ENCODE data around the gene YIF1A.
"Not testable (repeated sequence)": the region's sequence is repeated elsewhere in the genome, so short reads cannot be mapped to it uniquely, and the experiment has no call there.

The YIF1A gene

GRCh38 chr11:66311965-66312548 lies 23.1 kb upstream of the YIF1A start:
- DNase-seq (ENCODE audit: low spot score): peak; percentile 94

DNA sequence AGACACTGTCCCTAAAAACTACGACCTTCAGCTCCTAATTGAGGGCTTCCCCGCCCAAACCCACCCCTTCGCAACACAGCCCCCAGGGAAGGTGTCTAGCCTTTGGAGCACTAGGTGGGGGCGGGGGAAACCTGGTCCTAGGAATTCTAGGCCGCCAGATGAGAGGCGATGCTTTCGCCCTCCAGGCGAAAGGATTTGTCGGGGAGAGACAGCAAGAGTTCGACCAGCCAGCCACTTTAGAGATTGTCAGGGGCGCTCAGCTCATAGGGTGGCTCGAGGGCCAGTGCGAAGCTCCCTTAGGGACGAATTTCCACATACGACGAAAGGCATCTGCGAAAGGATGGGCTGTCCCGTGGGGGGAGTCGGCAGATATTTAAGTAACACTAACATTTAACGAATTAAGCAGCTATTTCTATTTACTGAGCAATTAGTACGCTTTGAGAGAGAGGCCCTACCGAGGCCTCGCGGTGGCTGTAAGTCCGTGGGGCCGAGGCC lies 22.6 kb upstream of the YIF1A start:
- no peak for DNase-seq (ENCODE audit: low spot score)

- DNase-seq (ENCODE audit: low spot score): not testable (repeated sequence)
Observed at GRCh38 chr11:66310803-66311440, 22.0 kb upstream of the YIF1A start.

DNA sequence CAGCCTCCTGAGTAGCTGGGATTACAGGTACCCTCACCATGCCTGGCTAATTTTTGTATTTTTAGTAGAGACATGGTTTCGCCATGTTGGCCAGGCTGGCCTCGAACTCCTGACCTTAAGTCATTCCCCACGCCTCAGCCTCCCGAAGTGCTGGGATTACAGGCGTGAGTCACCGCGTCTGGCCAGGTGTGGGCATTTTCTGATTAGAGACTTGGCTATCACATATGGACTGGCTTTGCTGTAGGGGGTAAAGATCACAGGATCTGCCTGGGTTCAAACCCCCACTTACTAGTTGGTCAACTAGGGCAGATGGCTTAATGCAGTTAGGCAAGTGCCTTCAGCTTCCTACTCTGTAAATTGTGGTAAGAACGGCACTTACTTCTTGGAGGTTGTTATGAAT lies 21.4 kb upstream of the YIF1A start:
- DNase-seq (ENCODE audit: low spot score): no peak

GRCh38 chr11:66309475-66309874 lies 20.5 kb upstream of the YIF1A start:
- DNase-seq (ENCODE audit: low spot score): no peak

DNA sequence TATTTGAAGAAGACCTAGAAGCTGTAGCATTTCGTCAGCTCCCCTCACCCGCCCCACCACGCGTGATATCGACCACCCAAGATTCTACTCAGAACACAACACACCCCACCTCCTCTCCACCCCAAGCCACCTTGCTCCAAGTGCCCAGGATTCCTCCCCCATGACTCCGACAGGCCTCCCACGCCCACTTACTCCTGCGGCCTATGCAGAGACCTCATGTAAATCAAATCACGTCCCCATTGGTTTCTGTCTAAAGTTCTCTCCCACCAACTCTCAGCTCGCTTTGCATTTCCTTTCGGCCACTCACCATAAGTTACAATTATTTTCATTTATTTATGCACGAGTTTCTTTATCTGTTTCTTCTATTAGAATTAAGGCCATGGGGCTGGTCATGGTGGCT lies 13.7 kb upstream of the YIF1A start:
- no peak for DNase-seq (ENCODE audit: low spot score)

- DNase-seq (ENCODE audit: low spot score): no peak
Observed at GRCh38 chr11:66299186-66299585, 10.2 kb upstream of the YIF1A start.

DNA sequence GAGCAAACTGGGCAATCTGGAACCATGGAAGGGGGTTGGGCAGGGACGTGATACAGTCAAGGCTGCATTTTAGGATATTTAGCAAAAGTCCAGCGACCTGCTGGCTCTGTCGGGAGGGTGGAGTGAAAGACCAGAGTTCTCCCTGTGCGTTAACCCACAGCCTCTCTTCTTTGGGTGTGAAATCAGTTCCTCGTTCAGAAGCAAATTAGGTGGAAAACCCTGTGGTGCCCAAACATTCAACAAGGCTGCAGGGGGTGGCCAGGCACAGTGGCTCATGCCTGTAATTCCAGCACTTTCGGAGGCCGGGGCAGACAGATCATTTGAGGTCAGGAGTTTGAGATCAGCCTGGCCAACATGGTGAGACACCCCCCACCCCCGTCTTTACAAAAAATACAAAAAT lies 8.7 kb upstream of the YIF1A start:
- no peak for DNase-seq (ENCODE audit: low spot score)

DNA sequence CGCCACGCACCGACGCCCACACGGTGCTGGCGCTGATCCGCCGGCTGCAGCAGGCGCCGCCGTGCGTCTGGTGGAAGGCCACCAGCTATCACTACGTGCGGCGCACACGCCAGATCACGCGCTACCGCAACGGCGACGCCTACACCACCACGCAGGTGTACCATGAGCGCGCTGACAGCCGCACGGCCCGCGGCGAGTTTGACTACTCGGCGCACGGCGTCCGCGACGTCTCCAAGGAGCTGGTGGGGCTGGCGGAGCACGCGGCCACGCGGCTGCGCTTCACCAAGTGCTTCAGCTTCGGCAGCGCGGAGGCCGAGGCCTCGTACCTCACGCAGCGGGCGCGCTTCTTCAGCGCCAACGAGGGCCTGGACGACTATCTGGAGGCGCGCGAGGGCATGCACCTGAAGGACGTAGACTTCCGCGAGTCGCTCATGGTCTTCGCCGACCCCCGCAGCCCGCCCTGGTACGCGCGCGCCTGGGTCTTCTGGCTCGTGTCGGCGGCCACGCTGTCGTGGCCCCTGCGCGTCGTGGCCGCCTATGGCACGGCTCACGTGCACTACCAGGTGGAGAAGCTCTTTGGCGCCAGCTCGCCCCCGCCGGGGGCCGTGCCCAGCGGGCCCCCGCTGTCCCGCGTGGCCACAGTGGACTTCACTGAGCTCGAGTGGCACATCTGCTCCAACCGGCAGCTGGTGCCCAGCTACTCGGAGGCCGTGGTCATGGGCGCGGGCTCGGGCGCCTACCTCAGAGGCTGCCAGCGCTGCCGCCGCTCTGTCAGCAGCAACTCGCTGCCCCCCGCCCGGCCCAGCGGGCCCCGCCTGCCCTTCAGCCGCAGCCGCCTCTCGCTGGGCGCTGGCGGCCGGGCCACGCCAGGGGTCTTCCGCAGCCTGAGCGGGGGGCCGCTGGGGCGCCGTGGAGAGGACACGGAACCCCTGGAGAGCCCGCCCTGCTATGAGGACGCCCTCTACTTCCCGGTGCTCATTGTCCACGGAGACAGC lies 6.0 kb upstream of the YIF1A start:
- no peak for DNase-seq (ENCODE audit: low spot score)

DNA sequence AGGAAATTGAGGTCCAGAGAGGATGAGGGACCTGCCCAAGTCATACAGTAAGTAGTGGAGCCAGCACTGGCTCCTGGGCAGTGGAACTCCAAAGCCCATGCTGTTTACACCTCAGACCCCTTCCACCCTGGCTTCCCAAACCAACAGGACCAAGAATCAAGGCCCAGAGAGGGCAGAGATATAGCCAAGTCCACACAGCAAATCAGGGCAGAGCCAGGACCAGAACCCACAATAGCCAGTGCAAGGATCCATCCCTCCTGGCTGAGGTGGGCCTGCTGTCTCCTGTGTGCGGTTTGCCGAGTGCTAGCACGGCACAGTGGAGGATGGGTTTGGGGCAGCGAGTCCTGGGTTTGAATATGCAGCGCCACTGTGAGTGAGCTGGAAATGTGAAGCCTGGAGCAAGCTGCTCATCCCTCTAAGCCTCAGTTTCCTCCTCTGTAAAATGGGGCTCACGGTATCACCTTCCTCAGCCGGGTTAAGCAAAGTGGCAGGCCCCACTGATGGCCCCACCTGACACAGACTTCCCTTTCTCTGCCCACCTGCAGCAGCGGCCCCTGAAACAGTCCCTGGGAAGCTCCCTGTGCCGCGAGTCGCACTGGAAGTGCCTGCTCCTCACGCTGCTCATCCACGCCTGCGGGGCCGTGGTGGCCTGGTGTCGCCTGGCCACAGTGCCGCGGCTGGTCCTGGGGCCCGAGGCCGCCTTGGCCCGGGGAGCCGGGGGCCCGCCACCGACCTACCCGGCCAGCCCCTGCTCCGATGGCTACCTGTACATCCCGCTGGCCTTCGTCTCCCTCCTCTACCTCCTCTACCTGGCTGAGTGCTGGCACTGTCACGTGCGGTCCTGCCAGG lies 5.1 kb upstream of the YIF1A start:
- DNase-seq (ENCODE audit: low spot score): no peak

GRCh38 chr11:66293352-66293751 lies 4.4 kb upstream of the YIF1A start:
- no peak for DNase-seq (ENCODE audit: low spot score)

DNA sequence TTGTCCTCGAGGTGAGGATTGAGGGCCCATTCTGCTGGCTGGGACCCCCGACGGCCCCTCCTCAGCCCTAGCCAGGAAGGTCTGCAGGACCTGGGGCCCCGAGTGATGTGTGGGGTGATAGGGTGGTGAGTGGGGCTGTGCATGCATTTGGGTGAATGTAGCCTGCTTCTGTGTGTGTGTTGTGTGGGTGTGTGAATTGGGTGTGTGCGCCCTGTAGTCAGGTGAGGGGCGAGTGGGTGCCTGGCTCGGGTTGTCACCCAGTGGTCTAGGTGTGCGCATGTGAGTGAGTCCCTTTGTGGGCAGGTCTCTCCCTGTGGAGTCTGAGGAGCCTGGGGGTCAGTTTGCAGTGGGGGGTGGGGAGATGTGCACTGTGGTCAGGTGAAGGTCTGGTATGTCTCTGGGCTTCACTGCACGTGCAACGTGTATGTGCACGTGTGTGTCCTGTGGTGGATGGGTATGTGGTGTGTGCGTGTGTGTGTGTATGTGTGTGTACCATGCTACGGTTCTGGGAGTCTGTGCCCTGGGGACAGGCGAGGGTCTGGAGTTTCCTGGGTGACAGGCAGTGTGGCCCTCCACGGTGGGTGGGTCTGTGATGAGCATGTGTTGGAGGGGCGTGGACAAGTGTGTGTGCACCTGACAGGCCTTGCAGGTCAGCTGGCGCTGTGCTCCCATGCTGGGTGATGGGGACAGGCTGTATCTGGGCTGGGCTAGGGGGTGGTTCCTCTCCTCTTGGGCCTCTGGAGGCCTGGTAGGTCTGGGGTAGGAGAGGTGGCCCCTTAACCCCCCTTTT lies 3.8 kb upstream of the YIF1A start:
- no peak for DNase-seq (ENCODE audit: low spot score)

DNA sequence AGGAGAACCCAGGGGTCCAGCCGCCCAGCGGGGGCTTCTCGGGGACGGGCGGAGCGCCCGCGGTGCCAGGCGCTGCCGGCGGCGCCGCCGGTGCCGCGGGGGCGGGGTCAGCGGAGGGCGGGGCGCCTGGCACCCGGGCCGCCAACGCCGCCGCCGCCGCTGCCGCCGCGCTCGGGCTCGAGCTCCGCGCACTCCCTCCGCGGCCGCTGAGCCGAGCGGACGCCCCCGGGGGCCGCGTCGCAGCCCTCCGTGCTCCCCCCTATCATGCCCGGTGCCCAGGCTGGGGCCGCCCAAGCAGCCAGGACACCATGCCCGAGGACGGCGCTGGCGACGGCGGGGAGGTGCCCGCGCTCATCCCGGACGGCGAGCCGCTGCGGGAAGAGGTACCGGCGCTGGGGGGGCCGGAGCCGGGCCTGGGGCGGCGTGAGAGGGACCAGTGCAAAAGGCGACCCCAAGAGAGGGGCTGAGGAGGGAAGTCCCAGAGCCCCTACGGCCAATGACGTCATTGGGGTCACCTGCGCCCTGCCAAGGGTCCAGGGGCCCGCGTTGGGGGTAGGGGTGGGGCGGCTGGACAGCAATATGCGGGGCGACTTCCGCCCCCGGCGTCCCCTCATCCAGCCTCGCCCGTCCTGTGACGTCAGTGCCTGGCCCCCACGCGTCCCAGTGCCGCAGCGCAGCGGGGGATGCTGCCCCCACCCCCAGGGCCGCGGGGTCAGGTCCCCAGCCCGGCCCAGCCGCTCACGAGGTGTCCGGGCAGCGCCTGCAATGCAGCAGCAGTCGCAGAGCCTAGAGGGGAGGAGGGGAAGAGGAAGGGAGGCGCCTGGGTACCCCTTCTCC lies 3.0 kb upstream of the YIF1A start, which contains the start of gene TMEM151A:
Gene TMEM151A, plus strand, starts transcription at position 189 of the 837 bp plus-strand sequence. Its CDS starts 120 bp downstream, at position 309.
- DNase-seq (ENCODE audit: low spot score): no peak

GRCh38 chr11:66291303-66291705 lies 2.4 kb upstream of the YIF1A start:
- DNase-seq (ENCODE audit: low spot score): no peak

- DNase-seq (ENCODE audit: low spot score): no peak
Observed at GRCh38 chr11:66290330-66290621, 1.3 kb upstream of the YIF1A start.

DNA sequence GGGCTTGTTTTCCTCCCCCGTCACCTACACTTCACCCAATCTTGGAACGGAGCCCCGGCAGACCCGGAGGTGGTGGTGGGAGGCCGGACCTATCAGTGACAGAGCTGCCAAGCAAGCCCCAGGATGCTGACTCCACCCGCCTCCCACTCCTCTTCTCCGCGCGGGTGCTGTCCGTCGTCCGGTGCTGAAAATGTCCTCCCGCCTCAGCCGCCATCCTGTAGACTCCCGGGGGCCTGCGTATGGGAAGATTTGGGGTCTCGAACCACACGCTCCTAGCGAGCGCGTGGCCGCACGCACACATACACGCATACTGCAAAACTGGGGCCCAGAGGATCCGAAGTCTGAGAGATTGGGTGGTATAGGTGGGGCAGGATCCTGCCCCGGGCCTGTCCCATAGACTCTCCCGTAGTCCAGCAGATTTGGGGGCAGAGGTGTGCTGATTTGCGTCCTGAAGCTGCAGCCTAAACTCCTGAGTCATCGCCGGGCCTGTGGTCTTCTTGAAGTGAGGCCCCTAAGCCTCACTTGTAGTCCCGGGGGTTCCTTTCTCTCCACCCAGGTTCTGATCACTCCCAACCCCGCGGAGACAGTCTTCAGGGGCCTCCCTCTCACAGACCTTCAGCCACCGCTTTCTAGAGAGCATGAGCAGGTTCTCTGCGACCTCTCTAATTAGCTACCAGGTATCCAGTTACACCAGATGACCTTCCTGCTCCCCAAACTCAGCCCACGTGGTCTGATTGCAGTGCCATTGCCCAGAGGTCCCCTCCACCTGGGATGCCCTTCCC lies 796 bp upstream of the YIF1A start:
- DNase-seq (ENCODE audit: low spot score): peak; percentile 90

DNA sequence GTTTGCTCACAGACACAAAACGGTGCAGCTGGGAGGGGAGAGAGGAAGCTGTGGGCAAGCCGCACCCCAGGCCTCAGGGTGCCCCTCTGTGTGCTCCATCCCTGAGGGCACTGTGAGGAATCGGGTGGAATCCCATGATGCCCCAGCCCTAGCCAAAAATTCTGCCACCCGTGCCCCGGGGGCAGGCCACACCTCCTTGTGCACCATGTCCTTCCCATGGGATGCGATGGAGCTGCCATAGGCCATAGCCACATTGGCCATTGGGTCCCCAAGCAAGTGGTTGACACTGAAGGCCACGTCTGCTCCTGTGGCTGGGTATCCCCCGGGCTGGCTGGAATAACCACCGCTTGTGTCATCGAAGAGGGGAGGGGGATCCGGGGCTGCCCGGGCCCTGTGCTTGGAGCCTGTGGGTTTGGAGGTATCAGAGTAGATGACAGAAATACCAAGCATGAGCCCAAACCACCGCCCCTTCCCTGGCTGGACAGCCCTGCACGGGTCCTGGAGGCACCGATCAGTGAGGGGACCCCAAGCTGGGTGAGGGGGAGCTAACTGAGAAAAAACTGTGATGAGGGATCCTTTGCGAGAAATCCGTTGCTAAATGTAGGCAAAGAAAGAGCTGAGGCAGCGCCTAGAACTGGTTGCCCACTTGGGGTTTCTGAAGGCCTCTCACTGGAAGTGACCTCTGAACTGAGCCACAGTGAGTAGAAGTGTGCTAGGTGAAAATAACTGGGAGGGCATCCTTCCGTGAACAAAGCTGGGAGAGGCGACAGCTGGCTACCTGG lies 863 bp downstream of the YIF1A start:
- DNase-seq (ENCODE audit: low spot score): no peak

GRCh38 chr11:66287211-66287888 lies 1.6 kb downstream of the YIF1A start:
- no peak for DNase-seq (ENCODE audit: low spot score)

Data from left forelimb (tissue), 1 donor.